Esophagus squamous epithelium (tissue), 5 donors: ENCODE measurements around the gene CFAP92. TPM values are rescaled to one million over a fixed set of nuclear protein-coding genes. Genes with fewer than 3 reads are reported as not detected.

Experiments
- DNase-seq: peaks from one replicate; lab custom pipeline; 2025; lab: John Stamatoyannopoulos, UW
- H3K27ac ChIP-seq, 4 donors: fragments of 200-600 bp; sonication (generic); one replicate each; pipeline ENCODE4 v1.5.1; 2016 to 2019; ENCODE audit warnings: mild to moderate bottlenecking in 1 of 4
- H3K27me3 ChIP-seq, 4 donors: fragments of 200-600 bp; sonication (generic); 1 replicate in 3 of 4; 2 replicates in 1 of 4; pipeline versions ENCODE4 v1.5.1 to v1.6.0; 2017 to 2021; ENCODE audit warnings: antibody characterized with exemption in 1 of 4
- H3K36me3 ChIP-seq, 3 donors: fragments of 200-600 bp; sonication (generic); one replicate each; pipeline ENCODE4 v1.5.1; 2016 to 2019
- H3K4me1 ChIP-seq, 3 donors: fragments of 200-600 bp; sonication (generic); one replicate each; pipeline ENCODE4 v1.5.1; 2017 to 2019
- H3K4me3 ChIP-seq, 4 donors: fragments of 200-600 bp; sonication (generic); 1 replicate in 3 of 4; 2 replicates in 1 of 4; pipeline ENCODE4 v1.5.1; 2016 to 2019; ENCODE audit warnings: mild to moderate bottlenecking in 2 of 4, moderate library complexity in 1 of 4
- H3K9me3 ChIP-seq, 3 donors: fragments of 200-600 bp; sonication (generic); one replicate each; pipeline ENCODE4 v1.5.1; 2016 to 2019
- POLR2A ChIP-seq, 4 donors: fragments of 450-650 bp; IDR thresholded peaks; one replicate each; pipeline ENCODE4 v1.6.1; 2017; ENCODE audit warnings: antibody characterized with exemption in 4 of 4, mild to moderate bottlenecking in 4 of 4, moderate library complexity in 3 of 4
- WGBS, 2 donors: methylation state at CpG; one replicate each; pipeline ENCODE4 v1.1.5; 2018; 5-methylcytosine and 5-hydroxymethylcytosine counted together
- intact Hi-C: fragments of 100-400 bp; cut with DNase I; formaldehyde crosslinking; loops from one replicate; pipeline ENCODE4 v1.15.0; 2022
- total RNA-seq, 4 donors: library from RNA; depleted of rRNA; stranded (reverse); fragments of >200 nt; gene quantifications; one replicate each; pipeline ENCODE4 v1.1.0, GENCODE V29; 2016
- TF ChIP-seq, protein P1 (sequence below), 6 experiments: fragments of 450-650 bp in 4 of 6; fragments of 200-600 bp in 2 of 6; sonication (generic) in 2 of 6; IDR thresholded peaks; one replicate each; pipeline ENCODE4 v1.5.1; 2016 to 2019; ENCODE audit warnings: antibody characterized with exemption in 6 of 6, mild to moderate bottlenecking in 4 of 6, moderate library complexity in 4 of 6
- donor health status: DM: yes; HTN: yes; CAD: no.

The CFAP92 gene
- total RNA-seq, 4 donors from 2014 or later, result 0.40 to 1.4 (median 0.98) TPM

DNA sequence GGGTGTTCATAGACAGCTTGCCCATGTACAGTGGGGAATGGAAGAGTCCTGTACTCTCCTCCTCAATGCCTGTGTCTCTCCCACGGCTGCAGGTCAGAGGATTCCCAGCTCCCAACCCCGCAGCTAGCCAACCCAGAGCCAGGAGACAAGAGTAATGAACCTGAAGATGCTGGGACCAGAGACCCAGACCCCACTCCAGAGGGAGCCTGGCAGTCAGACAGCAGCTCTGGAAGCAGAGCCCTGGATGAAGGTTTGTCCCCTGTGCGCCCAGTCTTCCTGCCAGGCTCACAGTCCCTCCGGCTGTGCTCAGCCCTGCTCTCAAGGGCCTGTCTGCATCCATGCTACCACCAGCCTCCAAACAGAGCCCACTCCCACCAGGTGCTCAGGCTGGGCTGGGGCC, 36.7 kb upstream of the CFAP92 start:
- DNase-seq, result no peak
- Histone ChIP-seq H3K27ac (no peak overlapping the region), H3K4me1 (peaks cover 9 to 21% (median 14%) of the 10 kb centered on the region in 3 donors)

DNA sequence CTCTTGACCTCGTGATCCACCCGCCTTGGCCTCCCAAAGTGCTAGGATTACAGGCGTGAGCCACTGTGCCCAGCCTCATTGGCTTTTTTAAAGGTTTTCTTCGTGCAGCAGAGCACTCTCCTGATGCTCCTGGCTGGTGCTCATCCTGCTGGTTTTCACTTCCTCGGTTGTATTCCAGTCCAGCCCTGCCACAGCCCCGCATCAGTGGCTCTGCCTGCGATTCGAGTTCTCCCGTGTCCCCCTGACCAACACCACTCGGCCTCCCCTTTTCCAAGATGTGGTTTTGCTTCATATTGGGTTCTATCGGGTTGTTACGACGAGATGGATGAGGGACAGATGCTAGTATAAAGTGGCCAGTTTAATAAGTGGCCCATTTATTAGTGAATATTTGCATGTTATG, 35.0 kb upstream of the CFAP92 start:
- TF ChIP-seq, protein P1, sequence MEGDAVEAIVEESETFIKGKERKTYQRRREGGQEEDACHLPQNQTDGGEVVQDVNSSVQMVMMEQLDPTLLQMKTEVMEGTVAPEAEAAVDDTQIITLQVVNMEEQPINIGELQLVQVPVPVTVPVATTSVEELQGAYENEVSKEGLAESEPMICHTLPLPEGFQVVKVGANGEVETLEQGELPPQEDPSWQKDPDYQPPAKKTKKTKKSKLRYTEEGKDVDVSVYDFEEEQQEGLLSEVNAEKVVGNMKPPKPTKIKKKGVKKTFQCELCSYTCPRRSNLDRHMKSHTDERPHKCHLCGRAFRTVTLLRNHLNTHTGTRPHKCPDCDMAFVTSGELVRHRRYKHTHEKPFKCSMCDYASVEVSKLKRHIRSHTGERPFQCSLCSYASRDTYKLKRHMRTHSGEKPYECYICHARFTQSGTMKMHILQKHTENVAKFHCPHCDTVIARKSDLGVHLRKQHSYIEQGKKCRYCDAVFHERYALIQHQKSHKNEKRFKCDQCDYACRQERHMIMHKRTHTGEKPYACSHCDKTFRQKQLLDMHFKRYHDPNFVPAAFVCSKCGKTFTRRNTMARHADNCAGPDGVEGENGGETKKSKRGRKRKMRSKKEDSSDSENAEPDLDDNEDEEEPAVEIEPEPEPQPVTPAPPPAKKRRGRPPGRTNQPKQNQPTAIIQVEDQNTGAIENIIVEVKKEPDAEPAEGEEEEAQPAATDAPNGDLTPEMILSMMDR (IDR thresholded peaks at IDR 0.05), result no peak
- no peak for TF ChIP-seq POLR2A (IDR thresholded peaks at IDR 0.05)

More for the DNA sequence above, 36.7 kb upstream of the CFAP92 start:
- Histone ChIP-seq H3K27me3 (no peaks in the 10 kb centered on the region), H3K9me3 (no peaks in the 10 kb centered on the region), H3K4me3 (no peak overlapping the region), H3K36me3 (peaks cover 0 to 13% (median 0%) of the 10 kb centered on the region in 3 donors)
- WGBS, 2 donors, result 92 to 100% methylated on average over 2 to 3 of the region's 4 CpGs
- intact Hi-C loops, result no loop called here
- TF ChIP-seq POLR2A (IDR thresholded peaks at IDR 0.05), result no peak
- TF ChIP-seq, protein P1 (IDR thresholded peaks at IDR 0.05), result no peak

DNA sequence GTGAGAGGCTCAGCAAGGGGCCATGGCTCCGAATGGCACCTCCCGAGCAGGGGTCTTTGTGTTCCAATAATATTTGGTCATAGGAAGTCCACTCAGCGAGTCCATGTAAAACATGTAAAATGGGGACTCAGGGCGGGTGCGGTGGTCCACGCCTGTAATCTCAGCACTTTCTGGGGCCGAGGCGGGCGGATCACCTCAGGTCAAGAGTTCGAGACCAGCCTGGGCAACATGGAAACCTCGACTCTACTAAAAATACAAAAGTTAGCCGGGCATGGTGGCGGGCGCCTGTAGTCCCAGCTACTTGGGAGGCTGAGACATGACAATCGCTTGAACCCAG, 33.6 kb upstream of the CFAP92 start:
- Histone ChIP-seq H3K36me3 (peaks cover 0 to under 1% (median 0%) of the 10 kb centered on the region in 3 donors), H3K4me3 (peak overlapping the region; percentile 28 to 72 (median 48)), H3K4me1 (peaks cover 9 to 47% (median 18%) of the 10 kb centered on the region in 3 donors), H3K27me3 (no peaks in the 10 kb centered on the region), H3K27ac (peak overlapping the region; percentile 30 to 72 (median 66)), H3K9me3 (no peaks in the 10 kb centered on the region)
- intact Hi-C loops, result no loop called here
- TF ChIP-seq, protein P1 (IDR thresholded peaks at IDR 0.05), result no peak
- no peak for TF ChIP-seq POLR2A (IDR thresholded peaks at IDR 0.05)
- WGBS, 2 donors, result 80 to 100% methylated on average over 8 to 10 of the region's 15 CpGs
- no peak for DNase-seq

More for the DNA sequence above, 35.0 kb upstream of the CFAP92 start:
- peaks cover 0 to 13% (median 0%) of the 10 kb centered on the region in 3 donors for H3K36me3 ChIP-seq
- no peak for DNase-seq
- H3K9me3 ChIP-seq, result no peaks in the 10 kb centered on the region
- H3K27ac ChIP-seq, result no peak overlapping the region
- H3K27me3 ChIP-seq, result no peaks in the 10 kb centered on the region
- intact Hi-C loops, result no loop called here
- 86 to 88% methylated on average over 11 to 13 of the region's 13 CpGs for WGBS, 2 donors
- no peak overlapping the region for H3K4me3 ChIP-seq
- peaks cover 9 to 33% (median 18%) of the 10 kb centered on the region in 3 donors for H3K4me1 ChIP-seq

DNA sequence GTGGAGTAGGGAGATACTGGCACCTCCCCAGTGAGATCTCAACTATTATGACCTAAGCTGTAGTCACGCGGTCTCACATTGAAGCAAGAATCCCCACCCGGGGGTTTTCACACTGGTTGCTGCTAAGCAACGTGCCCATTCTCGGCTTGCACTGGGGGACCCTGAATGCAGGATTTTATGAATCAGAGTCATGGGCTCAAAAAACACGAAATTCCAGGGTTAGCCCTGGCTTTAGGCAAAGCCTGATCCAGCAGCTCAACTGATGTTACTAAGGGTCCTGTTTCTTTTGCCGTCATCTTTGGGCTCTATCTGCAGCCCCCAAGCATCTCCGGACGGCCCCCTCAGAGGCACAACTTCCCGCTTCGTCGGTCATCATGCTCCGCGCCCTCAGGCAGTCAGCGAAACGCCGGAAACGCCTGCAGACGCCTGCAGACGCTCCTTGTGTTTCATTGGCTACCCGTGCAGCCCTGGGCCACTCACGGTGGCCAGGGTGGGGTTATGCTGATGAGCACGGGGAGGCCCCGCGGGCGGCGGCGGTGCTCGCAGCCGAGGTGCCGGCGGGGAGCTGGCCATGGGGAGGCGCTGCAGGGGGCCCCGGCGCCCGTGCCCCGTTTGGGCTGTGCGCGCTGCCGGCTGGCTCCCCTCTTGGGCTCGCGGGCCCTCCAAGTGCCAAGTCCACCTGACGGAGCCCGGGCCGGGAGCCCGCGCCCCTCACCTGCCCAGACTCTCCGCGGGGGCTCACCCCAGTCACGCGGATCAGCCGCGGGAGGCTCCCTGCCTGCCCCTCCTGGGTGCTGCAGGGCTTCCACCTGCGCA, 33.1 kb upstream of the CFAP92 start:
- Histone ChIP-seq H3K36me3 (no peaks in the 10 kb centered on the region), H3K27ac (peak overlapping the region; percentile 30 to 72 (median 68)), H3K4me1 (peaks cover 9 to 53% (median 20%) of the 10 kb centered on the region in 3 donors), H3K4me3 (peak overlapping the region; percentile 28 to 72 (median 48)), H3K27me3 (no peaks in the 10 kb centered on the region), H3K9me3 (no peaks in the 10 kb centered on the region)
- DNase-seq, result peak; percentile 67
- intact Hi-C loops, result no loop called here
- TF ChIP-seq, protein P1 (IDR thresholded peaks at IDR 0.05), result peak; percentile 55 to 79 (median 74)
- TF ChIP-seq POLR2A (IDR thresholded peaks at IDR 0.05), result peak in 3 of 4 donors; percentile 26 to 47 (median 46)
- 18 to 26% methylated on average over 6 to 14 of the region's 54 CpGs for WGBS, 2 donors
